CD4-positive, alpha-beta memory T cell (primary cell): ENCODE results near the gene RETREG1. TPM values are rescaled to one million over a fixed set of nuclear protein-coding genes. Genes with fewer than 3 reads are reported as not detected.

ENCODE experiments used
- CTCF ChIA-PET: fragments of 350-600 bp; sonication (Branson Sonifier 250); formaldehyde crosslinking; loops from one replicate; lab custom pipeline; 2021; ENCODE audit warnings: inconsistent platforms; ENCODE audit not compliant: partially characterized antibody; lab: Charles Lee
- POLR2A ChIA-PET: fragments of 350-600 bp; sonication (Branson Sonifier 250); formaldehyde crosslinking; loops from one replicate; lab custom pipeline; 2021; ENCODE audit not compliant: partially characterized antibody; lab: Charles Lee
- DNase-seq, 5 donors: peaks; one replicate each; pipeline versions ENCODE4 v3.0.0 to v3.0.0-alpha.2; 2020 to 2022; ENCODE audit warnings: mixed read lengths in 1 of 5
- H3K27ac ChIP-seq: one replicate; pipeline ENCODE4 v1.7.0; 2013; ENCODE audit warnings: low read depth, low read length
- H3K27me3 ChIP-seq: 2 replicates; pipeline ENCODE4 v1.7.0; 2013; ENCODE audit warnings: mild to moderate bottlenecking, low read length, moderate library complexity; ENCODE audit not compliant: insufficient read depth
- H3K36me3 ChIP-seq: 2 replicates; pipeline ENCODE4 v1.7.0; 2013; ENCODE audit warnings: mild to moderate bottlenecking, low read length, moderate library complexity; ENCODE audit not compliant: insufficient read depth
- H3K4me1 ChIP-seq: 2 replicates; pipeline ENCODE4 v1.7.0; 2013; ENCODE audit warnings: mild to moderate bottlenecking, low read length, moderate library complexity; ENCODE audit not compliant: insufficient read depth
- H3K4me3 ChIP-seq, 2 donors: one replicate each; pipeline ENCODE4 v1.7.0; 2013; ENCODE audit warnings: low read length in 2 of 2, mild to moderate bottlenecking in 1 of 2
- H3K9me3 ChIP-seq, 2 donors: one replicate each; pipeline ENCODE4 v1.7.0; 2013; ENCODE audit warnings: low read length in 2 of 2, control low read depth in 1 of 2; ENCODE audit not compliant: control insufficient read depth in 1 of 2
- H3K27ac Mint-ChIP-seq, 7 donors: one replicate each; pipeline ENCODE4 v1.8.0; 2020 to 2021; ENCODE audit warnings: mixed read lengths in 7 of 7, mild to moderate bottlenecking in 6 of 7, inconsistent platforms in 3 of 7, moderate library complexity in 3 of 7
- H3K27me3 Mint-ChIP-seq, 2 donors: one replicate each; pipeline ENCODE4 v1.8.0; 2020 to 2021; ENCODE audit warnings: mixed read lengths in 2 of 2
- H3K36me3 Mint-ChIP-seq, 2 donors: one replicate each; pipeline ENCODE4 v1.8.0; 2020 to 2021; ENCODE audit warnings: mixed read lengths in 2 of 2, inconsistent platforms in 1 of 2, mild to moderate bottlenecking in 1 of 2
- H3K4me1 Mint-ChIP-seq, 4 donors: one replicate each; pipeline ENCODE4 v1.8.0; 2020 to 2021; ENCODE audit warnings: mixed read lengths in 4 of 4, mild to moderate bottlenecking in 1 of 4
- H3K4me3 Mint-ChIP-seq, 8 donors: one replicate each; pipeline ENCODE4 v1.8.0; 2020 to 2021; ENCODE audit warnings: mixed read lengths in 8 of 8, mild to moderate bottlenecking in 7 of 8, moderate library complexity in 6 of 8, inconsistent platforms in 3 of 8
- H3K9me3 Mint-ChIP-seq, 8 donors: one replicate each; pipeline ENCODE4 v1.8.0; 2020 to 2021; ENCODE audit warnings: mixed read lengths in 8 of 8, mild to moderate bottlenecking in 5 of 8, inconsistent platforms in 3 of 8, moderate library complexity in 1 of 8
- intact Hi-C: fragments of 100-400 bp; cut with micrococcal nuclease; formaldehyde crosslinking; loops from one replicate; pipeline ENCODE4 v1.15.1; 2023
- polyA plus RNA-seq, 2 donors: library from polyadenylated mRNA; unstranded; fragments of 300-500 nt; fragmentation: Illumina TruSeq; gene quantifications; one replicate each; pipeline ENCODE4 v1.2.3, GENCODE V29; 2021
- total RNA-seq, 2 experiments: library from RNA; stranded (reverse); gene quantifications; one replicate each; pipeline ENCODE4 v1.2.3, GENCODE V29; 2021

The RETREG1 gene
- total and polyA plus RNA-seq, 4 experiments from 2014 or later, result 26.6 to 79.5 (median 49.3) TPM

- H3K4me1 Mint-ChIP-seq, result peaks cover 6 to 39% (median 13%) of the 10 kb centered on the region in 4 donors
- H3K36me3 ChIP-seq, result no peaks in the 10 kb centered on the region
- H3K36me3 Mint-ChIP-seq, result peaks cover 2 to 19% of the 10 kb centered on the region in 2 donors
- POLR2A ChIA-PET, result no interaction called here
- H3K27ac ChIP-seq, result no peak overlapping the region
- CTCF ChIA-PET, result interaction anchor here (1.3 kb wide), 1 partner anchor 51 kb away, joined by 3 read pairs; no protein-coding TSS in a partner anchor
- no peak overlapping the region for H3K27ac Mint-ChIP-seq
- H3K9me3 ChIP-seq, result no peaks in the 10 kb centered on the region
- H3K4me3 ChIP-seq, result no peak overlapping the region
- H3K9me3 Mint-ChIP-seq, result no peaks in the 10 kb centered on the region
- no peaks in the 10 kb centered on the region for H3K27me3 Mint-ChIP-seq
- no peak overlapping the region for H3K4me3 Mint-ChIP-seq
- H3K27me3 ChIP-seq, result no peaks in the 10 kb centered on the region
- no peak for DNase-seq
- no peaks in the 10 kb centered on the region for H3K4me1 ChIP-seq
- intact Hi-C loops, result no loop called here
These were observed 59.3 kb downstream of the RETREG1 start for GRCh38 chr5:16557477-16557876.

- peaks cover 13 to 52% (median 18%) of the 10 kb centered on the region in 4 donors for H3K4me1 Mint-ChIP-seq
- no peaks in the 10 kb centered on the region for H3K27me3 ChIP-seq
- intact Hi-C loops, result loop anchor here (5.0 kb wide), 1 partner anchor 62 kb away; no protein-coding TSS in a partner anchor
- ChIA-PET POLR2A (no interaction called here), CTCF (no interaction called here)
- no peaks in the 10 kb centered on the region for H3K9me3 Mint-ChIP-seq
- no peak overlapping the region for H3K27ac ChIP-seq
- H3K27ac Mint-ChIP-seq, result no peak overlapping the region
- H3K36me3 Mint-ChIP-seq, result peaks cover 2 to 13% of the 10 kb centered on the region in 2 donors
- no peak overlapping the region for H3K4me3 ChIP-seq
- no peaks in the 10 kb centered on the region for H3K9me3 ChIP-seq
- H3K4me3 Mint-ChIP-seq, result no peak overlapping the region
- no peaks in the 10 kb centered on the region for H3K27me3 Mint-ChIP-seq
- DNase-seq, result no peak
- H3K4me1 ChIP-seq, result no peaks in the 10 kb centered on the region
- H3K36me3 ChIP-seq, result no peaks in the 10 kb centered on the region
These were observed 62.7 kb downstream of the RETREG1 start for GRCh38 chr5:16554110-16554509.

- H3K27ac Mint-ChIP-seq, result peak overlapping the region in 2 of 7 donors; percentile 3 to 19
- intact Hi-C loops, result loop anchor here (5.0 kb wide), 1 partner anchor 61 kb away; no protein-coding TSS in a partner anchor
- no peaks in the 10 kb centered on the region for H3K9me3 ChIP-seq
- no peak overlapping the region for H3K4me3 ChIP-seq
- H3K27ac ChIP-seq, result no peak overlapping the region
- H3K27me3 ChIP-seq, result no peaks in the 10 kb centered on the region
- no peaks in the 10 kb centered on the region for H3K27me3 Mint-ChIP-seq
- POLR2A ChIA-PET, result no interaction called here
- peaks cover 6 to 58% (median 18%) of the 10 kb centered on the region in 4 donors for H3K4me1 Mint-ChIP-seq
- CTCF ChIA-PET, result interaction anchor here (0.6 to 1.9 kb wide), 6 partner anchors 15 to 106 kb away, joined by 3 to 4 read pairs (median 3); no protein-coding TSS in a partner anchor
- peaks cover 2 to 7% of the 10 kb centered on the region in 2 donors for H3K36me3 Mint-ChIP-seq
- H3K4me3 Mint-ChIP-seq, result peak overlapping the region in 1 of 8 donors; percentile 1
- H3K9me3 Mint-ChIP-seq, result no peaks in the 10 kb centered on the region
- no peaks in the 10 kb centered on the region for H3K36me3 ChIP-seq
- H3K4me1 ChIP-seq, result no peaks in the 10 kb centered on the region
- DNase-seq, result peak; percentile 6 to 45 (median 19)
These were observed 64.0 kb downstream of the RETREG1 start for GRCh38 chr5:16552666-16553343.

- Histone ChIP-seq H3K4me1 (no peaks in the 10 kb centered on the region), H3K36me3 (no peaks in the 10 kb centered on the region), H3K27me3 (no peaks in the 10 kb centered on the region), H3K9me3 (no peaks in the 10 kb centered on the region), H3K27ac (no peak overlapping the region), H3K4me3 (no peak overlapping the region)
- DNase-seq, result no peak
- Mint-ChIP-seq H3K9me3 (no peaks in the 10 kb centered on the region), H3K36me3 (peaks cover 2 to 7% of the 10 kb centered on the region in 2 donors), H3K27ac (no peak overlapping the region), H3K27me3 (no peaks in the 10 kb centered on the region), H3K4me1 (peaks cover 6 to 63% (median 17%) of the 10 kb centered on the region in 4 donors), H3K4me3 (no peak overlapping the region)
- ChIA-PET CTCF (interaction anchor here (0.7 to 2.2 kb wide), 4 partner anchors 11 to 115 kb away, joined by 3 to 7 read pairs (median 4); no protein-coding TSS in a partner anchor), POLR2A (no interaction called here)
- intact Hi-C loops, result loop anchor here (5.0 kb wide), 1 partner anchor 59 kb away; no protein-coding TSS in a partner anchor
These were observed 65.2 kb downstream of the RETREG1 start for GRCh38 chr5:16551628-16552027.

- POLR2A ChIA-PET, result no interaction called here
- Mint-ChIP-seq H3K27me3 (no peaks in the 10 kb centered on the region), H3K4me1 (peaks cover 6 to 70% (median 22%) of the 10 kb centered on the region in 4 donors), H3K4me3 (no peak overlapping the region), H3K9me3 (peaks cover 0 to 2% (median 0%) of the 10 kb centered on the region in 8 donors), H3K36me3 (peaks cover 2 to 10% of the 10 kb centered on the region in 2 donors), H3K27ac (no peak overlapping the region)
- DNase-seq, result peak in 4 of 5 donors; percentile 13 to 17 (median 14)
- Histone ChIP-seq H3K4me3 (no peak overlapping the region), H3K9me3 (no peaks in the 10 kb centered on the region), H3K36me3 (no peaks in the 10 kb centered on the region), H3K27ac (no peak overlapping the region), H3K4me1 (no peaks in the 10 kb centered on the region), H3K27me3 (no peaks in the 10 kb centered on the region)
- intact Hi-C loops, result loop anchor here (5.0 kb wide), 1 partner anchor 58 kb away; no protein-coding TSS in a partner anchor
- CTCF ChIA-PET, result interaction anchor here (0.7 to 2.2 kb wide), 5 partner anchors 12 to 116 kb away, joined by 3 to 7 read pairs (median 4); no protein-coding TSS in a partner anchor
These were observed 66.4 kb downstream of the RETREG1 start for GRCh38 chr5:16550316-16550952.

- H3K27ac ChIP-seq, result no peak overlapping the region
- DNase-seq, result no peak
- H3K9me3 Mint-ChIP-seq, result peaks cover 0 to 2% (median 0%) of the 10 kb centered on the region in 8 donors
- H3K27ac Mint-ChIP-seq, result no peak overlapping the region
- H3K4me1 Mint-ChIP-seq, result peaks cover 8 to 78% (median 22%) of the 10 kb centered on the region in 4 donors
- H3K36me3 Mint-ChIP-seq, result peaks cover 2 to 10% of the 10 kb centered on the region in 2 donors
- no peak overlapping the region for H3K4me3 Mint-ChIP-seq
- no peaks in the 10 kb centered on the region for H3K4me1 ChIP-seq
- no peaks in the 10 kb centered on the region for H3K27me3 ChIP-seq
- POLR2A ChIA-PET, result no interaction called here
- no peaks in the 10 kb centered on the region for H3K36me3 ChIP-seq
- CTCF ChIA-PET, result interaction anchor here (0.7 to 2.2 kb wide), 4 partner anchors 13 to 116 kb away, joined by 3 to 7 read pairs (median 4); no protein-coding TSS in a partner anchor
- no peaks in the 10 kb centered on the region for H3K27me3 Mint-ChIP-seq
- intact Hi-C loops, result loop anchor here (5.0 kb wide), 1 partner anchor 57 kb away; no protein-coding TSS in a partner anchor
- H3K4me3 ChIP-seq, result no peak overlapping the region
- H3K9me3 ChIP-seq, result no peaks in the 10 kb centered on the region
These were observed 67.1 kb downstream of the RETREG1 start for GRCh38 chr5:16549491-16550206.
